C4-2B (cell line): Measurements from ENCODE around the gene C17orf50.

ENCODE experiments used
- CTCF ChIP-seq: fragments of 450-650 bp; conservative IDR thresholded peaks from 2 replicates; pipeline ENCODE4 v1.5.1; 2017; ENCODE audit warnings: mild to moderate bottlenecking
- ZFX ChIP-seq: fragments of 450-650 bp; IDR thresholded peaks from 2 replicates; pipeline ENCODE4 v1.6.1; 2017

GRCh38 chr17:35748341-35748841, 12.3 kb upstream of the C17orf50 start:
- TF ChIP-seq CTCF (no peak), ZFX (no peak)
